HepG2 (cell line): ENCODE measurements around the gene CDH11. TPM values are rescaled to one million over a fixed set of nuclear protein-coding genes. Genes with fewer than 3 reads are reported as not detected.

ENCODE experiments used
- ATAC-seq: fragments of 200-7000 bp; cut with Tn5 transposase; 3 replicates; pipeline ENCODE4 v1.9.1; 2020; ENCODE audit warnings: mild to moderate bottlenecking, moderate library complexity
- BruUV-seq: library from RNA; stranded (reverse); fragments of 400-500 nt; replicated peaks from 2 replicates; lab custom pipeline; 2021; lab: Mats Ljungman, UMichigan
- CTCF ChIA-PET: fragments of 300-600 bp; formaldehyde crosslinking; extraction: SDS; loops from one replicate; lab custom pipeline; 2021; ENCODE audit warnings: low total read pairs, inconsistent platforms, low intra/inter-chr PET ratio; lab: Yijun Ruan, JAX
- POLR2A ChIA-PET: fragments of 350-600 bp; sonication (Branson Sonifier 250); formaldehyde crosslinking; loops from one replicate; lab custom pipeline; 2020; ENCODE audit warnings: antibody characterized with exemption, inconsistent platforms; lab: Yijun Ruan, JAX
- DNase-seq: peaks from one replicate; pipeline ENCODE4 v3.0.0-alpha.2; 2015; ENCODE audit warnings: low spot score
- FAIRE-seq: peaks from 3 replicates; lab custom pipeline; 2011; peaks lifted over from hg19 to GRCh38; lab: Jason Lieb, UNC
- H2AFZ ChIP-seq: one replicate; pipeline ENCODE4 v1.6.1; 2011; ENCODE audit warnings: low read length, inconsistent platforms
- H3K27ac ChIP-seq: fragments of 300-600 bp; 3 replicates; pipeline ENCODE4 v1.8.0; 2011; ENCODE audit warnings: mixed run types, mild to moderate bottlenecking, mixed read lengths, low read length, inconsistent platforms; ENCODE audit not compliant: insufficient read depth; ENCODE audit errors: extremely low read length
- H3K27me3 ChIP-seq, 2 experiments: fragments of 200-600 bp in 1 of 2; 2 replicates in 1 of 2; 3 replicates in 1 of 2; pipeline versions ENCODE4 v1.6.0 to v1.8.0; 2011; ENCODE audit warnings: low read length in 2 of 2, mild to moderate bottlenecking in 2 of 2, moderate library complexity in 2 of 2, inconsistent platforms in 1 of 2; ENCODE audit not compliant: insufficient read depth in 2 of 2, control insufficient read depth in 1 of 2
- H3K36me3 ChIP-seq, 2 experiments: fragments of 200-600 bp in 1 of 2; replicated peaks in 1 of 2; 2 replicates in 1 of 2; 3 replicates in 1 of 2; pipeline versions ENCODE4 v1.5.1 to v1.8.0; 2011; ENCODE audit warnings: low read length in 2 of 2, inconsistent platforms in 1 of 2; ENCODE audit not compliant: insufficient read depth in 2 of 2, control insufficient read depth in 1 of 2
- H3K4me1 ChIP-seq: 2 replicates; pipeline ENCODE4 v1.5.1; 2012; ENCODE audit warnings: low read length, inconsistent platforms; ENCODE audit not compliant: insufficient read depth
- H3K4me2 ChIP-seq: 2 replicates; pipeline ENCODE4 v1.6.0; 2011; ENCODE audit warnings: low read depth, low read length, inconsistent platforms
- H3K4me3 ChIP-seq, 3 experiments: fragments of 200-600 bp in 1 of 3; sonication (generic), shearing (Covaris generic) in 1 of 3; replicated peaks in 1 of 3; 2 replicates each; pipeline ENCODE4 v1.5.1; 2011 to 2016; ENCODE audit warnings: low read length in 3 of 3, inconsistent platforms in 2 of 3, low read depth in 2 of 3, mild to moderate bottlenecking in 2 of 3, control low read depth in 1 of 3, mixed read lengths in 1 of 3; ENCODE audit not compliant: insufficient read depth in 1 of 3
- H3K79me2 ChIP-seq: one replicate; pipeline ENCODE4 v1.6.1; 2011; ENCODE audit warnings: low read length, inconsistent platforms; ENCODE audit not compliant: insufficient read depth
- H3K9ac ChIP-seq: 2 replicates; pipeline ENCODE4 v1.6.0; 2011; ENCODE audit warnings: mild to moderate bottlenecking, low read depth, low read length, inconsistent platforms; ENCODE audit not compliant: insufficient read depth
- H3K9me3 ChIP-seq: 2 replicates; pipeline ENCODE4 v1.5.1; 2012; ENCODE audit warnings: mild to moderate bottlenecking, low read length
- H4K20me1 ChIP-seq: 2 replicates; pipeline ENCODE4 v1.6.0; 2011; ENCODE audit warnings: inconsistent platforms, mild to moderate bottlenecking, low read length, moderate library complexity; ENCODE audit not compliant: insufficient read depth
- FOSL2 ChIP-seq: sonication (generic); formaldehyde crosslinking; IDR thresholded peaks from 2 replicates; pipeline ENCODE4 v1.4.0; 2020; ENCODE audit warnings: missing genetic modification reagents
- GATAD2A ChIP-seq: IDR thresholded peaks from 2 replicates; pipeline ENCODE4 v1.6.1; 2016
- SMAD3 ChIP-seq: sonication (generic); formaldehyde crosslinking; IDR thresholded peaks from 2 replicates; pipeline ENCODE4 v1.4.0; 2020; ENCODE audit warnings: missing genetic modification reagents
- ZFAT ChIP-seq: sonication (generic); formaldehyde crosslinking; conservative IDR thresholded peaks from 2 replicates; pipeline ENCODE4 v1.8.1; 2023; ENCODE audit warnings: missing genetic modification reagents, inconsistent platforms
- ZFYVE20 ChIP-seq: sonication (generic); formaldehyde crosslinking; IDR thresholded peaks from 2 replicates; pipeline ENCODE4 v1.8.0; 2023; ENCODE audit warnings: low read depth, mild to moderate bottlenecking, moderate library complexity, missing genetic modification reagents, borderline replicate concordance
- ZNF670 ChIP-seq: sonication (generic); formaldehyde crosslinking; IDR thresholded peaks from 2 replicates; pipeline ENCODE4 v1.8.0; 2022; ENCODE audit warnings: mild to moderate bottlenecking, missing genetic modification reagents, borderline replicate concordance
- WGBS: methylation state at CpG from one replicate; pipeline ENCODE4 v1.1.6; 2017; ENCODE audit warnings: low lambda C conversion rate; 5-methylcytosine and 5-hydroxymethylcytosine counted together
- in situ Hi-C: cut with HindIII; loops from 2 replicates; pipeline ENCODE4 v1.10.0; 2017; ENCODE audit warnings: low pct_unique_long_range_greater_than_20kb; ENCODE audit not compliant: extremely low pct_ligation_motif_present
- intact Hi-C: fragments of 100-400 bp; cut with micrococcal nuclease; formaldehyde crosslinking; loops from one replicate; pipeline ENCODE4 v1.10.0; 2022; ENCODE audit not compliant: unreplicated experiment
- polyA plus RNA-seq, 8 experiments: library from polyadenylated mRNA; depleted of rRNA in 3 of 8; stranded (reverse) in 7 of 8; unstranded in 1 of 8; fragments of >200 nt; fragmentation: Illumina TruSeq in 4 of 8; extraction: Trizol in 4 of 8; gene quantifications; 2 replicates each; pipeline versions ENCODE4 v1.2.1 to v1.2.3, GENCODE V29; 2011 to 2016; ENCODE audit warnings: low read depth in 4 of 8, missing spikeins in 1 of 8, mixed read lengths in 1 of 8; ENCODE audit not compliant: insufficient read depth in 1 of 8
- total RNA-seq, 5 experiments: library from RNA; depleted of rRNA; stranded (reverse); fragments of >200 nt; fragmentation: Illumina TruSeq; extraction: Trizol; gene quantifications; 2 replicates each; pipeline ENCODE4 v1.2.3, GENCODE V29; 2016; ENCODE audit warnings: low read depth in 1 of 5
- TF ChIP-seq, protein P1 (sequence below): sonication (generic); formaldehyde crosslinking; IDR thresholded peaks from 2 replicates; pipeline ENCODE4 v1.5.0; 2020; ENCODE audit warnings: missing genetic modification reagents
- TF ChIP-seq, protein P2 (sequence below): sonication (generic); formaldehyde crosslinking; IDR thresholded peaks from 2 replicates; pipeline ENCODE4 v1.4.0; 2020; ENCODE audit warnings: missing genetic modification reagents
- TF ChIP-seq, protein P3 (sequence below): sonication (generic); formaldehyde crosslinking; IDR thresholded peaks from 2 replicates; pipeline ENCODE4 v1.4.0; 2020; ENCODE audit warnings: mild to moderate bottlenecking, missing genetic modification reagents
- TF ChIP-seq, protein P4 (sequence below): sonication (generic); formaldehyde crosslinking; conservative IDR thresholded peaks from 2 replicates; pipeline ENCODE4 v1.4.0; 2020; ENCODE audit warnings: missing genetic modification reagents

CDH11 gene
- total and polyA plus RNA-seq, 2 of the 13 experiments (the other 11 are each of a cell fraction or from before 2014, with no cell fraction given), result not detected

DNA sequence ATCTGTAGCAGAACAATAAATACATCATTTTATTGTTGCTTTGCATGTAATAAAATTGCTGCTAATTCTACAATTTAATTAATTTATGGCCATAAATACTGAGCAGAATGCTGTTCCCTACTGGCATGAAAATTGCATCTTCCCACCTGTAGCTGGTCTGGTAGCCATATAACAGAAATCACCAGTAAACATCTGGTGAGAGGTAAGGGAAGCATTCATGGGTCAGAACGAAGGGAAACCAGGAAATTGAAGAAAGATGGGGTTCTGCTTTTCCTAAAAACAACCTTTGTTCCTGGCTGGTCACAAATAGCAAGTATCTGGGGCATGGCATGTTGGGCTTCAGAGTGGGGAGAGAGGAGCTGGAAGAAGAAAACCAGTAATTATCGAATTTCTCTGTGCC, 128.4 kb downstream of the CDH11 start (continued):
- TF ChIP-seq, protein P1, sequence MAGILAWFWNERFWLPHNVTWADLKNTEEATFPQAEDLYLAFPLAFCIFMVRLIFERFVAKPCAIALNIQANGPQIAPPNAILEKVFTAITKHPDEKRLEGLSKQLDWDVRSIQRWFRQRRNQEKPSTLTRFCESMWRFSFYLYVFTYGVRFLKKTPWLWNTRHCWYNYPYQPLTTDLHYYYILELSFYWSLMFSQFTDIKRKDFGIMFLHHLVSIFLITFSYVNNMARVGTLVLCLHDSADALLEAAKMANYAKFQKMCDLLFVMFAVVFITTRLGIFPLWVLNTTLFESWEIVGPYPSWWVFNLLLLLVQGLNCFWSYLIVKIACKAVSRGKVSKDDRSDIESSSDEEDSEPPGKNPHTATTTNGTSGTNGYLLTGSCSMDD (CRISPR knock-in tag), result no peak
- no peak for TF ChIP-seq FOSL2 (CRISPR knock-in tag)
- TF ChIP-seq, all 625 proteins: peak for 0

DNA sequence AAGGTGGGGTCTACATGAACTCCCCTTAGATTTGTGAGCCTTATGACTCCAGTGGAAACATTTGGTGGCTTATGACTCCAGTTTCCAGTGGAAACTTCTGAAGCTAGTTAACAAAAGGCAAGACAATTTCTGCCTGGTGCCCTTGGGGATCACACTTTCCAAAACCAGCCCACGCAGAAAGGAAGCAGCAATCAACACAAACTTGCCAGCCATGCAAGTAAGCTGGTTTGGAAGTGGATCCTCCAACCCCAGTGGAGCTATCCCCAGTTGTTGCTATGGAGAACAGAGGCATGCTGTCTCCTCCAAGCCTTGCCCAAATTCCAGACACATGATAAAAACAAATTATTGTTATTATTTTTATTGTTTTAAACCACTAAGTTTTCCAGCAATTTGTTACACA, 130.9 kb downstream of the CDH11 start:
- DNase-seq (no peak), ATAC-seq (no peak), FAIRE-seq (no peak)
- intact Hi-C loops, result no loop called here
- Histone ChIP-seq H3K4me2 (no peak overlapping the region), H3K9ac (no peak overlapping the region), H3K9me3 (peaks cover 13% of the 10 kb centered on the region), H3K36me3 (no peaks in the 10 kb centered on the region), H3K27ac (no peak overlapping the region), H3K27me3 (no peaks in the 10 kb centered on the region), H3K4me1 (no peaks in the 10 kb centered on the region), H2AFZ (no peak overlapping the region), H3K4me3 (no peak overlapping the region), H3K79me2 (no peaks in the 10 kb centered on the region), H4K20me1 (no peaks in the 10 kb centered on the region)
- WGBS, result 0% methylated on average over 1 of the region's 1 CpG
- ChIA-PET CTCF (no interaction called here), POLR2A (no interaction called here)
- no TSS peak for BruUV-seq
- in situ Hi-C loops, result no loop called here
- TF ChIP-seq GATAD2A (no peak), ZNF670 (CRISPR knock-in tag) (no peak), ZFYVE20 (CRISPR knock-in tag) (no peak), SMAD3 (no peak), ZFAT (no peak)
- TF ChIP-seq, protein P2, sequence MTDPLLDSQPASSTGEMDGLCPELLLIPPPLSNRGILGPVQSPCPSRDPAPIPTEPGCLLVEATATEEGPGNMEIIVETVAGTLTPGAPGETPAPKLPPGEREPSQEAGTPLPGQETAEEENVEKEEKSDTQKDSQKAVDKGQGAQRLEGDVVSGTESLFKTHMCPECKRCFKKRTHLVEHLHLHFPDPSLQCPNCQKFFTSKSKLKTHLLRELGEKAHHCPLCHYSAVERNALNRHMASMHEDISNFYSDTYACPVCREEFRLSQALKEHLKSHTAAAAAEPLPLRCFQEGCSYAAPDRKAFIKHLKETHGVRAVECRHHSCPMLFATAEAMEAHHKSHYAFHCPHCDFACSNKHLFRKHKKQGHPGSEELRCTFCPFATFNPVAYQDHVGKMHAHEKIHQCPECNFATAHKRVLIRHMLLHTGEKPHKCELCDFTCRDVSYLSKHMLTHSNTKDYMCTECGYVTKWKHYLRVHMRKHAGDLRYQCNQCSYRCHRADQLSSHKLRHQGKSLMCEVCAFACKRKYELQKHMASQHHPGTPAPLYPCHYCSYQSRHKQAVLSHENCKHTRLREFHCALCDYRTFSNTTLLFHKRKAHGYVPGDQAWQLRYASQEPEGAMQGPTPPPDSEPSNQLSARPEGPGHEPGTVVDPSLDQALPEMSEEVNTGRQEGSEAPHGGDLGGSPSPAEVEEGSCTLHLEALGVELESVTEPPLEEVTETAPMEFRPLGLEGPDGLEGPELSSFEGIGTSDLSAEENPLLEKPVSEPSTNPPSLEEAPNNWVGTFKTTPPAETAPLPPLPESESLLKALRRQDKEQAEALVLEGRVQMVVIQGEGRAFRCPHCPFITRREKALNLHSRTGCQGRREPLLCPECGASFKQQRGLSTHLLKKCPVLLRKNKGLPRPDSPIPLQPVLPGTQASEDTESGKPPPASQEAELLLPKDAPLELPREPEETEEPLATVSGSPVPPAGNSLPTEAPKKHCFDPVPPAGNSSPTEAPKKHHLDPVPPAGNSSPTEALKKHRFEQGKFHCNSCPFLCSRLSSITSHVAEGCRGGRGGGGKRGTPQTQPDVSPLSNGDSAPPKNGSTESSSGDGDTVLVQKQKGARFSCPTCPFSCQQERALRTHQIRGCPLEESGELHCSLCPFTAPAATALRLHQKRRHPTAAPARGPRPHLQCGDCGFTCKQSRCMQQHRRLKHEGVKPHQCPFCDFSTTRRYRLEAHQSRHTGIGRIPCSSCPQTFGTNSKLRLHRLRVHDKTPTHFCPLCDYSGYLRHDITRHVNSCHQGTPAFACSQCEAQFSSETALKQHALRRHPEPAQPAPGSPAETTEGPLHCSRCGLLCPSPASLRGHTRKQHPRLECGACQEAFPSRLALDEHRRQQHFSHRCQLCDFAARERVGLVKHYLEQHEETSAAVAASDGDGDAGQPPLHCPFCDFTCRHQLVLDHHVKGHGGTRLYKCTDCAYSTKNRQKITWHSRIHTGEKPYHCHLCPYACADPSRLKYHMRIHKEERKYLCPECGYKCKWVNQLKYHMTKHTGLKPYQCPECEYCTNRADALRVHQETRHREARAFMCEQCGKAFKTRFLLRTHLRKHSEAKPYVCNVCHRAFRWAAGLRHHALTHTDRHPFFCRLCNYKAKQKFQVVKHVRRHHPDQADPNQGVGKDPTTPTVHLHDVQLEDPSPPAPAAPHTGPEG, result no peak
- TF ChIP-seq, protein P3, sequence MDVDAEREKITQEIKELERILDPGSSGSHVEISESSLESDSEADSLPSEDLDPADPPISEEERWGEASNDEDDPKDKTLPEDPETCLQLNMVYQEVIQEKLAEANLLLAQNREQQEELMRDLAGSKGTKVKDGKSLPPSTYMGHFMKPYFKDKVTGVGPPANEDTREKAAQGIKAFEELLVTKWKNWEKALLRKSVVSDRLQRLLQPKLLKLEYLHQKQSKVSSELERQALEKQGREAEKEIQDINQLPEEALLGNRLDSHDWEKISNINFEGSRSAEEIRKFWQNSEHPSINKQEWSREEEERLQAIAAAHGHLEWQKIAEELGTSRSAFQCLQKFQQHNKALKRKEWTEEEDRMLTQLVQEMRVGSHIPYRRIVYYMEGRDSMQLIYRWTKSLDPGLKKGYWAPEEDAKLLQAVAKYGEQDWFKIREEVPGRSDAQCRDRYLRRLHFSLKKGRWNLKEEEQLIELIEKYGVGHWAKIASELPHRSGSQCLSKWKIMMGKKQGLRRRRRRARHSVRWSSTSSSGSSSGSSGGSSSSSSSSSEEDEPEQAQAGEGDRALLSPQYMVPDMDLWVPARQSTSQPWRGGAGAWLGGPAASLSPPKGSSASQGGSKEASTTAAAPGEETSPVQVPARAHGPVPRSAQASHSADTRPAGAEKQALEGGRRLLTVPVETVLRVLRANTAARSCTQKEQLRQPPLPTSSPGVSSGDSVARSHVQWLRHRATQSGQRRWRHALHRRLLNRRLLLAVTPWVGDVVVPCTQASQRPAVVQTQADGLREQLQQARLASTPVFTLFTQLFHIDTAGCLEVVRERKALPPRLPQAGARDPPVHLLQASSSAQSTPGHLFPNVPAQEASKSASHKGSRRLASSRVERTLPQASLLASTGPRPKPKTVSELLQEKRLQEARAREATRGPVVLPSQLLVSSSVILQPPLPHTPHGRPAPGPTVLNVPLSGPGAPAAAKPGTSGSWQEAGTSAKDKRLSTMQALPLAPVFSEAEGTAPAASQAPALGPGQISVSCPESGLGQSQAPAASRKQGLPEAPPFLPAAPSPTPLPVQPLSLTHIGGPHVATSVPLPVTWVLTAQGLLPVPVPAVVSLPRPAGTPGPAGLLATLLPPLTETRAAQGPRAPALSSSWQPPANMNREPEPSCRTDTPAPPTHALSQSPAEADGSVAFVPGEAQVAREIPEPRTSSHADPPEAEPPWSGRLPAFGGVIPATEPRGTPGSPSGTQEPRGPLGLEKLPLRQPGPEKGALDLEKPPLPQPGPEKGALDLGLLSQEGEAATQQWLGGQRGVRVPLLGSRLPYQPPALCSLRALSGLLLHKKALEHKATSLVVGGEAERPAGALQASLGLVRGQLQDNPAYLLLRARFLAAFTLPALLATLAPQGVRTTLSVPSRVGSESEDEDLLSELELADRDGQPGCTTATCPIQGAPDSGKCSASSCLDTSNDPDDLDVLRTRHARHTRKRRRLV, result no peak
- TF ChIP-seq, protein P4, sequence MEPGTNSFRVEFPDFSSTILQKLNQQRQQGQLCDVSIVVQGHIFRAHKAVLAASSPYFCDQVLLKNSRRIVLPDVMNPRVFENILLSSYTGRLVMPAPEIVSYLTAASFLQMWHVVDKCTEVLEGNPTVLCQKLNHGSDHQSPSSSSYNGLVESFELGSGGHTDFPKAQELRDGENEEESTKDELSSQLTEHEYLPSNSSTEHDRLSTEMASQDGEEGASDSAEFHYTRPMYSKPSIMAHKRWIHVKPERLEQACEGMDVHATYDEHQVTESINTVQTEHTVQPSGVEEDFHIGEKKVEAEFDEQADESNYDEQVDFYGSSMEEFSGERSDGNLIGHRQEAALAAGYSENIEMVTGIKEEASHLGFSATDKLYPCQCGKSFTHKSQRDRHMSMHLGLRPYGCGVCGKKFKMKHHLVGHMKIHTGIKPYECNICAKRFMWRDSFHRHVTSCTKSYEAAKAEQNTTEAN (CRISPR knock-in tag), result no peak
